Measurements from ENCODE around the gene AKR1B15.
"Not testable (repeated sequence)": the region's sequence is repeated elsewhere in the genome, so short reads cannot be mapped to it uniquely, and the experiment has no call there.

AKR1B15 gene

DNA sequence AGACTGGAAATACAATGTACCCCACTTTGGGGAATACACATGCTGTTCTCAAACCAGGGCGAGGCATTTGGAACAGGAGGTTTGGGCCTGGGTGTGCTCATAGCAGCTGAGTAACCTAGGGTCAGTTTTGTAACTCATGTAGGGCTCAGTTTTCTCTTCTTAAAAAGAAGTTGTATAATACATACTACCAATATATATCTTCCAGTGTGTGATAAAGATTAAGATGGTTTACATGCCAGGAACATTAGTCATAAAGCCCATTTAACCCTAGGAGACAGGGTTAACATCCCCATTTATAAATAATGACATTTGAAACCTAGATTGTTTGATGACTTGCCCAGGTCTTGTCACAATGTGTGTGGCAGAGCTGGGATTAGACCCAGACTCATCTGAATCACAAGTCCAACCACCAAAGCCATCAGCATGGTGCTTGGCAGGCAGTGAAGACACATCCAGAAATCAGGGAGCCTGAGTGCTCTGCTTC lies 15.6 kb upstream of the AKR1B15 start:
- DNase-seq = no peak

GRCh38 chr7:134534633-134535032 lies 14.3 kb upstream of the AKR1B15 start:
- DNase-seq = no peak

DNA sequence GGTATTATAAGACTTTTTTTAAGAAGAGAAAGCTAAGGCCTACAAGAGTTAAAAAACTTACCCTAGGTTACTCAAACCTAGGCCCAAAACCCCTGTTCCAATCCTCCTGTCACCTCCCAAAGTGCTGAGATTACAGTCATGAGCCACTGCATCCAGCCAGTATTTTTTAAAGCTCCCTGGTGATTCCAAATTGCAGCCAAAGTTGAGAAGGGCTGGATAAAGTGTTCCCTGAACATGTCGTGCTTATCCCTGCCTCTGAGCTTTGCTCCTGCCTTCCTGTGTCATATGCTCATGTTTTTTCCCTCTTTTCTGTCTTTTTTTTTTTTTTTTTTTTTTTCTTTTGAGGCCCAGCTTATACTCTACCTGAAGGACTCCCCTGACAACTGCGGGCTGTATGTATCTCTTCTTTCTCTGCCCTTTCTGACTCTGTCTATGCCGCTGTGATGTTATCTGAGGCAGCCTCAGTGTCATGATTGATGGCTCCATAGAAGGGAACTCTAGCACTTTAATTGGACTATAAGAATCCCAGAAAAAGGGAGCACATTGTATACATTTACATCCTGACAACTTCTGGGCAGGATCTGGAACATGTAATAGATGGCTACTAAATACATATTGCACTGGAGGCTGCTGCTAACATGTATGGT lies 13.5 kb upstream of the AKR1B15 start:
- no peak for DNase-seq

DNA sequence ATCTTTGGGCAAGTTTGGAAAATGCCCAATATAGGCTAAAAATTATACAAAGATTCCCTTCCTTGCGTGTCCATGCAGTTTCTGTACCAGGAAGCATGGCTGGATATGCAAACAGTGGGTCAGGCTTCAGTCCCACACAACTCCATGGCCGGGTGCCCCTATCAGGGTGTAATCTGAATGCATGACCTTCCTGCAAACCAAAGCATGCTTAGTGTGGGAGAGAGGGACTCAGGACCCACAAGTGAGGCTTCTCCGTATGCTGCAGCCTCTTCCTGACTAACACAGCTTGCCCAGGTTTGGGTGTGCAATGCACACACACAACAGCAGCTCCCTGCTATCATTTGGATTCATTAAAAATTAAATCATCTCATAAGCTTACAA lies 13.0 kb upstream of the AKR1B15 start:
- DNase-seq = no peak

- not testable (repeated sequence) for DNase-seq
Observed at GRCh38 chr7:134536558-134536957, 12.4 kb upstream of the AKR1B15 start.

DNA sequence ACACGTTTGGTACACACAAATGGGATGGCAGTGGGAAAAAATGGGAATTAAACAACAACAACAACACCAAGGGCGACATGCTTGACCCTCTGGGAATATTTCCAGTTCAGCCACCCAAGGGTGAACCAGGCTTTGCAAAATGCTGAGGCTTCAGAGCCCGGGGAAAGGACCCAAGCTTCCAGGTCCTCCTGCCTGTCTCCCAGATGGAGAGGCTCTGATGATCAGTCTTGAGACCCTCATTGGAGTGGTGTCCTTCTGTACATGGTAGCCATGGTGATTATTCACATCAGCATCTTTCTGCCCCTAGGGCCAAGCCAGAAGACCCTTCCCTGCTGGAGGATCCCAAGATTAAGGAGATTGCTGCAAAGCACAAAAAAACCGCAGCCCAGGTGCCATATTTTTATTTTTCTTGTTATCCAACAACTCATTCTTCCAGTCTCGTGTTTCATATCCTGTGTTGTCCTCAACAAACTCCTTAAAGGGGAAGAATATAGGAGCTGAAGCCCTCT lies 11.6 kb upstream of the AKR1B15 start:
- not testable (repeated sequence) for DNase-seq

DNA sequence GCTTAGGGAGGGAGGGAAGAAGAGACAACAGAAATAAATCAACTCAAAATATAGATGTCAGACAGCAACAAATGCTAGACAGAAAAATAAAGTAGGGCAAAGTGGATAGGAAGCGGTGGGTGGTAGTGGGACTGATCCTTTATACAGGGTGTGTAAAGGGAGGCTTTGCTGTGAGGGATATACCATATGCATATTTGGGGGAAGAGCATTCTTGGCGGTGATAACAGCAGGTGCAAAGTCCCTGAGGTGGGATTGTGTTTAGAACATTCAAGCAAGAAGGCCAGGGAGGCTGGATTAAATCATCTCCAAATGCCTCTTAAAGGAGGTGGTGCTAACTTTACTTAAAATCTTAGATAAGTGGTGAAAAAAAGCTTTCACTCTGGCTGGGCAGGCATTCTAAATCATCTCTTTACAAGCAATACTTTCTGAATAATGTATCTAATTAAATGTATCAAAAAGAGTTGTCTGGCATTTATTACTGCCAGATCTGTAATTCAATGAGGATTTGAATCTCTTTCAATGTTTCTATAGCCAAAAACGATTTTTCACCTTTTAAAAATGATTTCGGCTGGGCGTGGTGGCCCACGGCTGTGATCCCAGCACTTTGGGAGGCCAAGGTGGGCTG lies 9.4 kb upstream of the AKR1B15 start:
- DNase-seq = no peak

DNA sequence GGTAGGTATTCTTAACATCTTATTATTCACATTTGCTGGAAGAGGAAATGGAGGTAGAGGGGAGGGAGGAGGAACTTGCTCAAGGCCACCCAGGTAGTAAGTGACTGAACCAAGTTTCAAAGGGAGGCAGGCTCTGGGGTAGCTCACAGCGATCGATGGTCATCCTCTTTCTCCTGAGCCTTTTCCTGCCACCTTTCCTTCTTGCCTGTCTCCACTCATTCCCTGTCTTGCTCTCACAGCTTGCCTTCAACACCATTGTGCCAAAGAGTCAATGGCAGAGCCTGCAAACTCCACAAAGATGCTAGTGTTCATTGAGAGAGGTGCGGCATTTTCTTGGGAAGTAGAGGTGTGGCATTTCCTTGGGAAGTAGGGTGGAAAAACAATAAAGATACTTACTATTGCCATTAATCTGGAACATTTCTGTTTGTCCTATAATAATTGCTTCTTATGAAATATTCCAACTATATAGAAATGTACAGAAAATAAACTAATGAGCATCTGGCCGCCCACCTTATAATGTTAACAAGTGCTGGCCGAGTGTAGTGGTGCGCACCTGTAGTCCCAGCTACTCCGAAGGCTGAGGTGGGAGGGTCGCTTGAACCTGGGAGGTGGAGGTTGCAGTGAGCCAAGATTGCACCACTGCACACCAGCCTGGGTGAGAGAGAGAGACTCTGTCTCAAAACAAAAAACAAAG lies 7.3 kb upstream of the AKR1B15 start:
- DNase-seq = not testable (repeated sequence)

DNA sequence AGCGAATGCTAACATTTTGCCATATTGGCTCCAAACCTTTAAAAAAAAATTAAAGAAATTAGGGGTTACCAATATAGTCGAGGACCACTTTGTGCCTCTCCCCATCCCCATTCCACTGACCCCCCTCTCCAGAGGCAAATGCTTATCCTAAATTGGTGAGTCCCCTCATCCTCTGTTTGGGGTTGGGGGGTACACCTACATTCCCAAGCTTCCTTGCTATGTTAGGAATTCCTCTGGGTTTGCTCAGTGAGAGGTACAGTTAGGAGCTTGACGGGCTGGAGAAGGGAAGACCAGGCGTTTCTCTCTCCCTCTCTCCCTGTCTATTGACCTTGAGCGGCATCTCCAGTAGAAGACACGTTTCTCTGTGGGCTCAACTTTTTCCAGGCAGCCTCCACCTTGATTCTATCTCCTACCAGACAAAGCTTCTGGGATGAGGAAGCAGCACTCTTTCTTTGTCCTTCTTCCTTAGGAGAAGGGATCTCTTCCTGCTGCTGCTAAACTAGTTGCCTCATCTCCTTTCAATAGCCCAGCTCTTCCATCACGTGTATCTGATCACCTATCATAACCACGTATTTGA lies 6.6 kb upstream of the AKR1B15 start:
- DNase-seq = no peak

- no peak for DNase-seq
Observed at GRCh38 chr7:134545380-134545779, 3.5 kb upstream of the AKR1B15 start.

GRCh38 chr7:134545918-134546317 lies 3.0 kb upstream of the AKR1B15 start:
- DNase-seq = no peak

DNA sequence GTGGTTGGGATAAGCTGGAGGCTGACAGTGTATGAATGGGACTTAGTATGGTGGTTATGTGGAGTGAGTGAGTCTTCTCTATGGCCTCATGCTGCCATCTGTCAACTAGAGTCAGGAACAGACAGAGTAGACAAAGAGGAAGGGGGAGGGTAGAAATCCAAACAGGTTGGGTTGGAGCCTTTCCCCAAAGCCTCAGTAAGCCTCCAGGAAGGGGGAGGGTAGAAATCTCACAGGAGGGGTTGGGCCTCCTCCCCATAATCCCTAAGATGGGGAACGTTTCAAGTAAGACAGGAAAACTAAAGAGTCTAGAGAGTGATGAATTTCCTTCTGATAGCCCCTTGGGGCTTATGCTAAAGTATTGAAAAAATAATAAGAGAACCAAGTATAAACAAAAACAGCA lies 2.0 kb upstream of the AKR1B15 start:
- no peak for DNase-seq

DNA sequence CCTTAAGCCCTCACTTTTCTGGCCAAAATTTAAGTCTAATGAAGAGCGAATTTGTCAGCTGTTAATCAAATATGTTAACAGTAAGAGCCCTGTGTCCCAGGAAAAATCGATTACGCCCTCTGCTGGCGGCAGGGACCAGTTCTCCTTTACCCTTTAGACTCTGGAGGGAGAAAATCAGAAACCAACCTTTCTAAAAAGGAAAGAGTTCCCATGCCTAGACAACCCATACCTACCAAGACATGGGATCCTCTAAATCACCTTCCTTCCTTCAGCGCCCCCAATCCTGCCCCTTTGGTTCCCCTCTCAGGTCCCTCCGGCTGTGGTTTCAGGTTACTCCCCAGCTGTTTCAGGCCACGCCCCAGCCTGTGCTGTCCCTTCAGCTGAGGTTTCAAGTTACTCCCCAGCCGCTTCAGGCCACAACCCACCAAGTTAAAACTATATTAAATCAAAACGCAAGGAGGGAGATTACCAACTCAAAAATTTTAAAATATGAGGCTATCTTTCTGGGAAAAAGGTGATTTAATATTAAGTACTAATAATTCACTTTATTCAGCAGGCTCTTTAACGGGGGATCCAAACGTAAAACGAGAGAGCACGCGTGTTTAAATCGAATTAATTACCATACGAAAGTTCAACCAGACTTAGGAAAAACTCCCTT lies 1.4 kb upstream of the AKR1B15 start:
- DNase-seq = peak; percentile 58

DNA sequence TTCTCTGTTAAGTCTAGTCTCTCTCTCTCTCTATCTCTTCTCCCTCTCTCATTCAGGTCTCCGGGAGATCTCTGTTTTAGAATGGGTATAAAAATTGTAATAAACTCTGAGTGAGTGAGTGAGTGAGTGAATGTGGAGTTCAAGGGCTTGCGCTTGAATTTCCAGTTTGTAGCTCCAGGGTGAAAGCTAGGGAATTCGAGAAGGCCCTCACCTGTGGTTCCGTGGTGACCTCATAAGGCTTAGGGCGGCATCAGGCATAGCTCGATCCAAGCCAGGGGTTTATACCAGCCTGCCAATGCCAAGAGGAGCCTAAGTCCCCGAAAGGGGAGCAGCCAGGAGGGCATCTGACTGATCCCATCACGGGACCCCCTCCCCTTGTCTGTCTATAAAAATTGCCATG lies 456 bp downstream of the AKR1B15 start:
- no peak for DNase-seq

DNA sequence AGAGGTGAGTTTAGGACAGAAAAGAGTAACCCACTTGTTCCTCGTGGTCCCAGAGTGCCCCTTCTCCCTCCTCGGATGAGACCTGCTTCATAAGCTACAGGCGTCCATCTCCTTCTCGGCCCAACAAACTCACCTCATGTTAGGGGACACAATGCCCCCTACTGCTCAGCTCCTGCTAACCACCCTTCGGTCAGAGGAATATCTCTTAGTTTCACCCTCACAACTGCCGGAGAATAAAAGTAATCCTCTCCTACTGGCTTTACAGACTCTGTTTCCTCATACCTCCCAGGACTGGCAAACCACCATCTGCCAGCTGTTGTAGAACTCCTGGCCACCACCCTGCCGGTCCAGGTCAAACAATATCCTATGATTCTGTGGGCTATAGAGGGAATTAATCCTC lies 3.2 kb downstream of the AKR1B15 start:
- DNase-seq = no peak

DNA sequence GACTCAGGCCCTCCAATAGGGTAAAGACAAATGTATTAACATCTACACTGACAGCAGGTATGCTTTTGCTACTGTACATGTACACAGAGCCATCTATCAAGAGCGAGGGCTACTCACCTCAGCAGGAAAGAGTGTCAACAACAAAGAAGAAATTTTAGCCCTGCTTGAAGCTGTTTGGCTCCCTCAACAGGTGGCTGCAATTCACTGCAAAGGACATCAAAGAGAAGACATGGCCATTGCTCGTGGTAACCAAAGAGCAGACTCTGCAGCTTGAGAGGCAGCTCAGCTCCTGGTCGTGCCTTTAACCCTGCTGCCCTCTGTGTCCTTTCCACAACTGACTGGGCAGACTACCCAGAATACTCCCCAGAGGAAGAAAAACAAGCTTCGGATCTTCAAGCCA lies 5.1 kb downstream of the AKR1B15 start:
- DNase-seq = no peak

- DNase-seq = no peak
Observed at GRCh38 chr7:134554417-134554966, 5.6 kb downstream of the AKR1B15 start.

GRCh38 chr7:134557391-134557790 lies 8.5 kb downstream of the AKR1B15 start:
- DNase-seq = no peak

DNA sequence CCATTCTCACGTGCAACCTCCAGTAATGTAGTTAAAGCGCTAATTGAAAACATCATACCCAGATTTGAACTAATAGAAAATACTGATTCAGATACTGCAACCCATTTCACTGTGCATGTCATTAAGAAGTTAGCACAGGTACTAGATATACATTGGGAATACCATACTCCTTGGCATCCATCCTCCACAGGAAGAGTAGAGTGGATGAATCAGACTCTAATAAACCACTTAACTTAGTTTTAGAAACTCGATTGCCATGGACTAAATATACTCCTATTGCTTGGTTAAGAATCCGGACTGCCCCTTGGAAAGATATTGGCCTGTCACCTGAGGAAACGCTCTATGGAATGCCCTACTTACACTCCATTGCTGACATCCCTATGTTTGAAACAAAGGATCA lies 9.5 kb downstream of the AKR1B15 start:
- DNase-seq = no peak

DNA sequence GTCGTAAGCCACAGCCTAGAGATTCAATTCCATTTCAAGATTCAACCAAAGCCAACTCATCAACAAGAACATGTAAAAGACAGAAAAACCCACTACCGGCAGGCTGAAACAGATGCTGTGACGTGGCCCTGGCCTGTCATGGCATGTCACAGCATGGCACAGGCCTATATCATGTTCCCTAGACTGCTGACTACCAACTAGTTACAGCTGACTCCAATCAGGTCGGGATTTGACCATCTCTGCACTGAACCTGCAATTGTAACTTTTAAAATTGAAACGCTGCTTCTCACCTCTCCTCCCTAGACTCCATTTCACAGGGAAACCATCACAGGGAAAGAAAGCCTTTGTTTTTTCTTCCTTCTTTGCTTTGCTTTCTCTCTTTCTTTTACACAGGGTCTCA lies 12.7 kb downstream of the AKR1B15 start:
- not testable (repeated sequence) for DNase-seq

- DNase-seq = peak in 1 of 2 donors; percentile 15
Observed at GRCh38 chr7:134562136-134562535, 13.2 kb downstream of the AKR1B15 start.

GRCh38 chr7:134563398-134563749 lies 14.5 kb downstream of the AKR1B15 start:
- not testable (repeated sequence) for DNase-seq

DNA sequence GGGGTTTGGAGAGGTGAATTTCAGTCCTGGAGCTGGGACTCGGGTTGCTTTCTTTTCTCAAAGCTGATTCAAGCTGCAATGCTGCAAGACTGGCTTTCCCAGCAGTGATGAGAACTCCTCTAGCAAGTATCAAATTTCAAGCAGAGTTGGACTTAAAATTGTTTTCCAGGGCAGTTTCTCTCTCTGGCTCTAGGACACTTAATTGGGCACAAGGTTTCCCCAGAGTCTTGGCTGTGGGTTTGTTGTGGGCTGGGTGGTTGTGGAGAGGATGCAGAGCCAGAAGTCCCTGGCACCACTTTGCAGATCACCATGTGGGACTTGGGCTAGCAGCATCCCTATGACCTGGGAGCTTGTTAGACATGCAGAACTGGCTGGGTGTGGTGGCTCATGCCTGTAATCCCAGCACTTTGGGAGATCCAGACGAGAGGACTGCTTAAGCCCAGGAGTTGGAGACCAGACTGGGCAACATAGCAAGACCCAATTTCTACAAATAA lies 16.8 kb downstream of the AKR1B15 start:
- DNase-seq = no peak

Data from CD4-positive, alpha-beta T cell treated with Interleukin-4 for 1 hour (primary cell).